Liver (tissue), 3 donors: Measurements from ENCODE around the gene WASL.
"Not testable (repeated sequence)": the region's sequence is repeated elsewhere in the genome, so short reads cannot be mapped to it uniquely, and the experiment has no call there.

Experiments used
- ATF3 ChIP-seq: IDR thresholded peaks from 2 replicates; pipeline ENCODE4 v1.6.1; 2016; ENCODE audit warnings: antibody characterized with exemption
- CTCF ChIP-seq: fragments of 150-350 bp; IDR thresholded peaks from 2 replicates; pipeline ENCODE4 v1.5.1; 2017; ENCODE audit warnings: improper control_type of control experiment, low read depth, low read length; ENCODE audit not compliant: missing input control
- FOXA1 ChIP-seq: IDR thresholded peaks from 2 replicates; pipeline ENCODE4 v1.6.1; 2016; ENCODE audit warnings: antibody characterized with exemption
- HNF4G ChIP-seq: IDR thresholded peaks from 2 replicates; pipeline ENCODE4 v1.6.1; 2016; ENCODE audit warnings: antibody characterized with exemption
- JUND ChIP-seq, 2 donors: IDR thresholded peaks; 2 replicates each; pipeline ENCODE4 v1.6.1; 2016; ENCODE audit warnings: antibody characterized with exemption in 2 of 2
- MAX ChIP-seq: IDR thresholded peaks from 2 replicates; pipeline ENCODE4 v1.6.1; 2016; ENCODE audit warnings: antibody characterized with exemption
- RAD21 ChIP-seq, 2 donors: IDR thresholded peaks; 2 replicates each; pipeline ENCODE4 v1.6.1; 2016; ENCODE audit warnings: antibody characterized with exemption in 2 of 2, mild to moderate bottlenecking in 2 of 2
- REST ChIP-seq: IDR thresholded peaks from 2 replicates; pipeline ENCODE4 v1.6.1; 2016; ENCODE audit warnings: antibody characterized with exemption, mild to moderate bottlenecking
- YY1 ChIP-seq: IDR thresholded peaks from 2 replicates; pipeline ENCODE4 v1.6.1; 2016; ENCODE audit warnings: antibody characterized with exemption, mild to moderate bottlenecking
- donor health status: healthy.
- donor health status: healthy.

- not testable (repeated sequence) for TF ChIP-seq CTCF; ATF3; MAX; RAD21 (IDR thresholded peaks at IDR 0.05); HNF4G; FOXA1; REST; JUND (IDR thresholded peaks at IDR 0.05); YY1
These were observed 114.7 kb downstream of the WASL start for GRCh38 chr7:123634011-123634573.
